Measurements from ENCODE around the gene ANKRD39.

GRCh38 chr2:96891591-96892333 lies 33.9 kb upstream of the ANKRD39 start:
- no peak for TF ChIP-seq CTCF (IDR thresholded peaks at IDR 0.05)
- TF ChIP-seq POLR2A (IDR thresholded peaks at IDR 0.05) = no peak

Data from Peyer's patch (tissue), 4 donors.